NT2/D1 (cell line): ENCODE measurements around the gene NIM1K.

Source experiments
- SUZ12 ChIP-seq: IDR thresholded peaks from 2 replicates; pipeline ENCODE4 v1.6.1; 2011; ENCODE audit not compliant: insufficient read length, insufficient read depth; ENCODE audit errors: extremely low read depth
- YY1 ChIP-seq: IDR thresholded peaks from 2 replicates; pipeline ENCODE4 v1.6.1; 2011; ENCODE audit not compliant: insufficient read length, insufficient read depth

DNA sequence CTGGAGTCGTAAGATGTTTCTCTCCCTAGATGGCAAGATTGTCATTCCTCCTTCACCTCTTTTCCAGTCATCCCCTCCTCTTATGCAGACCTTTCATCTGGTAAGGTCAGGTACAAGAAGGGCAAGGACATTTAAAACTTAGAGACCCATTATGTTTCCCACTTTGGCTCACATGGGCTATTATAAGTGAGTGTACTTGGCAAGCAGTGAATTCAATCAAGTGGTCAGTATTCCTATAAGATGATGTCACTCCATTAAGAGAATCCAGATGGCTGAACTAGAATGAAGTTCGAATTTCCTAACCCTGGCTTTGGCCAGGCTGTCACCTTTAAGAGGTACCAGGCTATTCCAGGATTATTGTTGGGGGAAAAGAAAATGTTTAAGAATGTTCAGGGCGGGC lies 39.1 kb upstream of the NIM1K start:
- no peak for TF ChIP-seq SUZ12
- no peak for TF ChIP-seq YY1
